GM10266 (cell line): Measurements from ENCODE around the gene TOMM40L.
A peak's percentile ranks its signal among the peaks of the same experiment; 100 is the strongest.

Source experiments
- DNase-seq: peaks from one replicate; pipeline ENCODE4 v3.0.0; 2012; ENCODE audit errors: extremely low spot score
- TF ChIP-seq, protein P1 (sequence below): IDR thresholded peaks from 2 replicates; pipeline ENCODE4 v1.5.1; 2012; ENCODE audit warnings: mild to moderate bottlenecking, low read depth; ENCODE audit not compliant: control insufficient read depth, insufficient read depth; ENCODE audit errors: missing control alignments

TOMM40L gene

GRCh38 chr1:161225534-161226319, at the start of gene TOMM40L:
TSS of gene TOMM40L (plus strand) at chr1:161226060. CDS start at chr1:161226490, 430 bp downstream.
- peak; percentile 92 for DNase-seq
- TF ChIP-seq, protein P1, sequence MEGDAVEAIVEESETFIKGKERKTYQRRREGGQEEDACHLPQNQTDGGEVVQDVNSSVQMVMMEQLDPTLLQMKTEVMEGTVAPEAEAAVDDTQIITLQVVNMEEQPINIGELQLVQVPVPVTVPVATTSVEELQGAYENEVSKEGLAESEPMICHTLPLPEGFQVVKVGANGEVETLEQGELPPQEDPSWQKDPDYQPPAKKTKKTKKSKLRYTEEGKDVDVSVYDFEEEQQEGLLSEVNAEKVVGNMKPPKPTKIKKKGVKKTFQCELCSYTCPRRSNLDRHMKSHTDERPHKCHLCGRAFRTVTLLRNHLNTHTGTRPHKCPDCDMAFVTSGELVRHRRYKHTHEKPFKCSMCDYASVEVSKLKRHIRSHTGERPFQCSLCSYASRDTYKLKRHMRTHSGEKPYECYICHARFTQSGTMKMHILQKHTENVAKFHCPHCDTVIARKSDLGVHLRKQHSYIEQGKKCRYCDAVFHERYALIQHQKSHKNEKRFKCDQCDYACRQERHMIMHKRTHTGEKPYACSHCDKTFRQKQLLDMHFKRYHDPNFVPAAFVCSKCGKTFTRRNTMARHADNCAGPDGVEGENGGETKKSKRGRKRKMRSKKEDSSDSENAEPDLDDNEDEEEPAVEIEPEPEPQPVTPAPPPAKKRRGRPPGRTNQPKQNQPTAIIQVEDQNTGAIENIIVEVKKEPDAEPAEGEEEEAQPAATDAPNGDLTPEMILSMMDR = peak; percentile 71

DNA sequence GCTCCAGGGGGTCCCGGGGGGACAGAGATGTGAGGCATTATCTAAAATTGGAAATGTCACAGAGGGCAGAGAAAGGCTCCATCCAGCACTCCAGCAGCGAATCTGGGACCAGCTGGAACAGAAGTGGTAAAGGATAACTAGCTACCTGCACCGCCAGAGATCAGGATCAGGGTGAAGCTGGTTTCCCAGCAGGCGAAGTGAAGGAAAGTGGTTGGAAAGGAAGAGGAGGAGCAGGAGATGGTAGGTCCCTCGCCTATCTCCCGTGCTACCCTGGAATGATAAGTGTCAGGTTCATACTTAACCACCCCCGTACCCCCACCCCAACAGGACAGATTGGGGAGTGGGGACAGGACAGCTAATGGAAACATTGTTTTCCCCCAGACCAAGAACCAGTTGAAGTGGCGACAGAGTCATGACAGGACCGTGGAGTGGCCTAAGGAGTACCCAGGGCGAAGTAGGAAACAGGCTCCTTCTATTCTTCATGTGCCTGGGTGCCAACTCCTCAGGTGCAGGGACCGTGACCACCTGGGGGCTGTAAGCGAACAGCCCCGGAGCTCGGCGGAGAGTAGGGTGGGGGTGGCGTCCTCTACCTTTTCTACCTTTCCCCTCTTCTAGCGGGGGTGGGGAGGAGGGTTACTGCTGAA, 49.3 kb upstream of the TOMM40L start:
- TF ChIP-seq, protein P1 = no peak
- no peak for DNase-seq

- peak; percentile 93 for DNase-seq
Observed at GRCh38 chr1:161177112-161177935, 48.5 kb upstream of the TOMM40L start, which contains the start of gene B4GALT3. TSS of gene B4GALT3 (minus strand) at chr1:161177507. CDS start at chr1:161176060, 1,447 bp downstream.

GRCh38 chr1:161177936-161178244, 48.0 kb upstream of the TOMM40L start:
- TF ChIP-seq, protein P1 = no peak
- no peak for DNase-seq

More at GRCh38 chr1:161177112-161177935, 48.5 kb upstream of the TOMM40L start, which contains the start of gene B4GALT3:
- TF ChIP-seq, protein P1 = no peak

DNA sequence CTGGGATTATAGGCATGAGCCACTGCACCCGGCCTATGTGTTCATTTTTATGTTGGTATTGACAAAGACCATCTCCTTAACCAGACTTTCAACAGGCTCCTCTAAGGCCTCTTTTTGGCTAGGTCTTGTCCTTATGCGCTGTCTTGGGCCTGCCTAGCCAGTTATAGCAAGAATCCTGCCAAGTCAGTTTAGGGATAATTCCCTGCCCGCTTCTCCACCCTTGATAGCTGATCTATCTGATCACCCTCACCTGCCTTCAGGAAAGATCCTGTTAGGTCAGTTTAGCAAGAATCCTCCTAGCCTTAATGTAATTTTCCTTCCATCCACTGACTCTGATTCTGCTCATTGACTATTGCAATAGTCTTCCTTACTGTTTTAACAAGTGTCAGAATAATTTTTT, 46.2 kb upstream of the TOMM40L start:
- DNase-seq = no peak
- TF ChIP-seq, protein P1 = no peak

DNA sequence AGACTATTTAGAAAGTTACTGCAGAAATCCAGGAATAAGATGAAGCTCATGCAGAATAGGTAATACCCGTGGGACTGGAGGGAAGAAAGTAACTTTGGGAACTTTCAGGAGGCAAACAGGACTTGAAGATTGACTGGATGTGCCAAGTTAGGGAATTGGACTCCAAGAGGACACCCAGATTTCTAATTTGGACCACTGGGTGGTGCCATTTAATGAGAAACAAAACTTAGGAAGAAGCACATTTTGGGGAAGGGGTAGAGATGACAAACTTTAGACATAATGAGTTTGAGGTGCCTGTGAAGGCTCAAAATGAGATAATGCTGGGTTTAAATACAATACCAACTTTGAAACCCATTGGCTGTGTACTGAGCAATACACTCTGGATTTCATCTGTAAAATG, 45.2 kb upstream of the TOMM40L start:
- TF ChIP-seq, protein P1 = peak; percentile 33
- no peak for DNase-seq

- TF ChIP-seq, protein P1 = no peak
- peak; percentile 54 for DNase-seq
Observed at GRCh38 chr1:161182214-161182613, 43.6 kb upstream of the TOMM40L start.
